Osteocyte (in vitro differentiated cells): ENCODE results near the gene DAGLB. TPM values are rescaled to one million over a fixed set of nuclear protein-coding genes. Genes with fewer than 3 reads are reported as not detected.
"Not testable (repeated sequence)": the region's sequence is repeated elsewhere in the genome, so short reads cannot be mapped to it uniquely, and the experiment has no call there.

Experiments
- DNase-seq: peaks from one replicate; pipeline ENCODE4 v3.0.0; 2021; ENCODE audit warnings: mixed read lengths; ENCODE audit not compliant: unreplicated experiment; ENCODE audit errors: extremely low spot score
- H3K27ac Mint-ChIP-seq: one replicate; pipeline ENCODE4 v1.8.0; 2021; ENCODE audit warnings: mild to moderate bottlenecking, mixed read lengths; ENCODE audit not compliant: unreplicated experiment
- H3K27me3 Mint-ChIP-seq: one replicate; pipeline ENCODE4 v1.8.0; 2021; ENCODE audit warnings: mixed read lengths; ENCODE audit not compliant: unreplicated experiment
- H3K36me3 Mint-ChIP-seq: one replicate; pipeline ENCODE4 v1.8.0; 2021; ENCODE audit warnings: mixed read lengths; ENCODE audit not compliant: unreplicated experiment
- H3K4me1 Mint-ChIP-seq: one replicate; pipeline ENCODE4 v1.8.0; 2021; ENCODE audit warnings: mixed read lengths; ENCODE audit not compliant: unreplicated experiment
- H3K4me3 Mint-ChIP-seq: one replicate; pipeline ENCODE4 v1.8.0; 2021; ENCODE audit warnings: mild to moderate bottlenecking, moderate library complexity, mixed read lengths; ENCODE audit not compliant: unreplicated experiment
- H3K9me3 Mint-ChIP-seq: one replicate; pipeline ENCODE4 v1.8.0; 2021; ENCODE audit warnings: mixed read lengths; ENCODE audit not compliant: unreplicated experiment
- total RNA-seq: library from RNA; stranded (reverse); gene quantifications from 2 replicates; pipeline ENCODE4 v1.2.1, GENCODE V29; 2021
- TF ChIP-seq, protein P1 (sequence below): fragments of 200-600 bp; sonication (generic); IDR thresholded peaks from 2 replicates; pipeline ENCODE4 v1.5.0; 2021; ENCODE audit warnings: antibody characterized with exemption, mild to moderate bottlenecking, moderate library complexity

DAGLB gene
- total RNA-seq, 1 donor from 2014 or later, result 22.4 TPM

DNA sequence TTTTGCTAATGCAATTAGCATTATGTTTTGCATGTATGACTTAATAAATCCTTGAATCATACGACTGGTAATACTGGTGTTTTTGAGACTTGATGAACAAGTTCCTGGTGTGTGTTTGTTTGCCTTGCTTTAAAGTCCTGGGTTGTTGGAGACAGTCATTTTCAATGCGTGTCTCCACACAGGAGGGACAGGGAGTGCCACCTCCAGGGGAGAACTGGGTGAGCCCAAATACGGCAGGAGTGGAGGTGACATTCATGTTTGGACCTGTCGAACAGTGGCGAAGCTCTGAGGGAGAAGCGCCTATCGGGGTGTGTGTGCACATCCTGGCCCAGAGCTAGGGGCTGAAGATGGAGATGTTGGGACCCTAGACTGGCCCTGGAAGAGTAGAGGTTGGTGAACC, 43.8 kb downstream of the DAGLB start:
- Mint-ChIP-seq H3K27me3 (no peaks in the 10 kb centered on the region), H3K4me3 (no peak overlapping the region), H3K27ac (peak overlapping the region; percentile 1), H3K9me3 (no peaks in the 10 kb centered on the region), H3K36me3 (peaks cover 46% of the 10 kb centered on the region), H3K4me1 (peaks cover 5% of the 10 kb centered on the region)
- DNase-seq, result no peak
- TF ChIP-seq, protein P1, sequence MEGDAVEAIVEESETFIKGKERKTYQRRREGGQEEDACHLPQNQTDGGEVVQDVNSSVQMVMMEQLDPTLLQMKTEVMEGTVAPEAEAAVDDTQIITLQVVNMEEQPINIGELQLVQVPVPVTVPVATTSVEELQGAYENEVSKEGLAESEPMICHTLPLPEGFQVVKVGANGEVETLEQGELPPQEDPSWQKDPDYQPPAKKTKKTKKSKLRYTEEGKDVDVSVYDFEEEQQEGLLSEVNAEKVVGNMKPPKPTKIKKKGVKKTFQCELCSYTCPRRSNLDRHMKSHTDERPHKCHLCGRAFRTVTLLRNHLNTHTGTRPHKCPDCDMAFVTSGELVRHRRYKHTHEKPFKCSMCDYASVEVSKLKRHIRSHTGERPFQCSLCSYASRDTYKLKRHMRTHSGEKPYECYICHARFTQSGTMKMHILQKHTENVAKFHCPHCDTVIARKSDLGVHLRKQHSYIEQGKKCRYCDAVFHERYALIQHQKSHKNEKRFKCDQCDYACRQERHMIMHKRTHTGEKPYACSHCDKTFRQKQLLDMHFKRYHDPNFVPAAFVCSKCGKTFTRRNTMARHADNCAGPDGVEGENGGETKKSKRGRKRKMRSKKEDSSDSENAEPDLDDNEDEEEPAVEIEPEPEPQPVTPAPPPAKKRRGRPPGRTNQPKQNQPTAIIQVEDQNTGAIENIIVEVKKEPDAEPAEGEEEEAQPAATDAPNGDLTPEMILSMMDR, result no peak

DNA sequence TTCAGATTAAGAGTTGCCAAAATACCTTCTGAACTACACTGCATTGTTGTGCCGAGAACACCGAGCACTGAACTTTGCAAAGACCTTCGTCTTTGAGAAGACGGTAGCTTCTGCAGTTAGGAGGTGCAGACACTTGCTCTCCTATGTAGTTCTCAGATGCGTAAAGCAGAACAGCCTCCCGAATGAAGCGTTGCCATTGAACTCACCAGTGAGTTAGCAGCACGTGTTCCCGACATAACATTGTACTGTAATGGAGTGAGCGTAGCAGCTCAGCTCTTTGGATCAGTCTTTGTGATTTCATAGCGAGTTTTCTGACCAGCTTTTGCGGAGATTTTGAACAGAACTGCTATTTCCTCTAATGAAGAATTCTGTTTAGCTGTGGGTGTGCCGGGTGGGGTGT, 45.0 kb downstream of the DAGLB start:
- no peak overlapping the region for H3K27ac Mint-ChIP-seq
- H3K4me1 Mint-ChIP-seq, result peaks cover 10% of the 10 kb centered on the region
- TF ChIP-seq, protein P1, result no peak
- no peaks in the 10 kb centered on the region for H3K9me3 Mint-ChIP-seq
- no peaks in the 10 kb centered on the region for H3K27me3 Mint-ChIP-seq
- DNase-seq, result no peak
- H3K36me3 Mint-ChIP-seq, result peaks cover 41% of the 10 kb centered on the region
- no peak overlapping the region for H3K4me3 Mint-ChIP-seq

DNA sequence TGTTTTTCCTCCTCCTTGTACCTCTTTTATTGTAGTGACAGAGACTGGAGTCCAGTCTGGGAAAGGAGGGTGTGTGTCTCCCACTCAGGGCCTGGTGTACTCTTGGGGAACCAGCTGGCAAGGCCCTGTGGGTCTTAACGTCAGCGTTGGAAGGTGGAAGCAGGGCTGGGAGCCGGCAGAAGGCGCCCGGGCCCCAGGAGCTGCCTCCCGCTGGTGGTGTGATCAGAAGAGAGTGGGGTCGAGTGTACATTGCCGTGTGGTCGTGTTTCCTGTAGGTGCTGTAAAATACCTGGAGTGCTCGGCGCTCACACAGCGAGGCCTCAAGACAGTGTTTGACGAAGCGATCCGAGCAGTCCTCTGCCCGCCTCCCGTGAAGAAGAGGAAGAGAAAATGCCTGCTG, 45.7 kb downstream of the DAGLB start:
- no peak overlapping the region for H3K4me3 Mint-ChIP-seq
- H3K9me3 Mint-ChIP-seq, result no peaks in the 10 kb centered on the region
- H3K27ac Mint-ChIP-seq, result no peak overlapping the region
- H3K4me1 Mint-ChIP-seq, result peaks cover 10% of the 10 kb centered on the region
- H3K36me3 Mint-ChIP-seq, result peaks cover 37% of the 10 kb centered on the region
- DNase-seq, result no peak
- H3K27me3 Mint-ChIP-seq, result no peaks in the 10 kb centered on the region
- TF ChIP-seq, protein P1, result no peak

DNA sequence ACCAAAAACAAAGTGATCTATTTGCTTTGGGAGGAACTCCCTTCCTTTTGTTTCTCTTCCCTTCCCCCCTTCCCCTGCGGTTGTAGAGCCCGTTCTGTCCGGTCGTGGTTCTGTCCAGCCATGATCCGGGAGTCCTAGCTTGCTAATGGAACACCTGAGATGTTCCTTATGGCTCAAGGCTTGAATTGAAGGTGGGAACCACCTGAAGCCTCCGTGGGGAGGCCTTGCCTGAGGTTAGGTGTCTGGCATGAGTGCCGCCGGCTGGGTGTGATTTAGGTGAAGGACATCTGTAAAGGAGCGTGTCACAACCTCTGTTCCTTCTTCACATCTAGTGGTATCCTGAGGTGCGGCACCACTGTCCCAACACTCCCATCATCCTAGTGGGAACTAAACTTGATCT, 46.2 kb downstream of the DAGLB start:
- TF ChIP-seq, protein P1, result no peak
- H3K27ac Mint-ChIP-seq, result no peak overlapping the region
- peaks cover 10% of the 10 kb centered on the region for H3K4me1 Mint-ChIP-seq
- peaks cover 37% of the 10 kb centered on the region for H3K36me3 Mint-ChIP-seq
- H3K4me3 Mint-ChIP-seq, result no peak overlapping the region
- H3K27me3 Mint-ChIP-seq, result no peaks in the 10 kb centered on the region
- no peaks in the 10 kb centered on the region for H3K9me3 Mint-ChIP-seq
- DNase-seq, result no peak

DNA sequence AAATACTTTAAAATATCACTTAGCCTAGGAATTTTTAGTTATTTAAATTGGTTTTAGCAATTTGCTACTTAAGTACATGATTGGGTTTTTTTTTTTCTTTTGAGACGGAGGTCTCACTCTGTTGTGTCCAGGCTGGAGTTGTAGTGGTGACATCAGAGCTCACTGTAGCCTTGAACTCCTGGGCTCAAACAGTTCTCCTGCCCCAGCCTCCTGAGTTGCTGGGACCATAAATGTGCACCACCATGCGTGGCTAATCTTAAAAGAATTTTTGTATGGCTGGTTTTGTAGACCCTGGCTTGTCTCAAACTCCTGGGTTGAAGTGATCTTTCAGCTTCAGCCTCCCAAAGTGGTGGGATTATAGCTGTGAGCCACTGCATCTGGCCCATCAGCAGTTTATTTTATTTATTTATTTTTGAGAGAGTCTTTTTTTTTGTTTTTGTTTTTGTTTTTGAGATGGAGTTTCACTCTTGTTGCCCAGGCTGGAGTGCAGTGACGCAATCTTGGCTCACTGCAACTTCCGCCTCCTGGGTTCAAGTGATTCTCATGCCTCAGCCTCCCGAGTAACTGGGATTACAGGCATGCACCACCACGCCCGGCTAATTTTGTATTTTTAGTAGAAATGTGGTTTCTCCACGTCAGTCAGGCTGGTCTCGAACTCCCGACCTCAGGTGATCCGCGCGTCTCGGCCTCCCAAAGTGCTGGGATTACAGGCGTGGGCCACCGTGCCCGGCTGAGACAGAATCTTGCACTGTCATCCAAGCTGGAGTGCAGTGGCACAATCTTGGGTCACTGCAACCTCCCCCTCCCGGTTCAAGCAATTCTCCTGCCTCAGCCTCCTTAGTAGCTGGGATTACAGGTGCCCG, 47.3 kb downstream of the DAGLB start:
- Mint-ChIP-seq H3K27ac (peak overlapping the region; percentile 23), H3K36me3 (peaks cover 41% of the 10 kb centered on the region), H3K4me1 (peaks cover 14% of the 10 kb centered on the region)
- DNase-seq, H3K27me3 Mint-ChIP-seq, H3K4me3 Mint-ChIP-seq, H3K9me3 Mint-ChIP-seq: not testable (repeated sequence)
